GM03348 (cell line): ENCODE results near the gene TMEM267.
"Not testable (repeated sequence)": the region's sequence is repeated elsewhere in the genome, so short reads cannot be mapped to it uniquely, and the experiment has no call there.

Experiments used
- DNase-seq: peaks from one replicate; pipeline ENCODE4 v3.0.0; 2012; ENCODE audit warnings: low spot score

TMEM267 gene

GRCh38 chr5:43409809-43410271 is 73.8 kb downstream of the TMEM267 start:
- no peak for DNase-seq

GRCh38 chr5:43402524-43403066 is 81.1 kb downstream of the TMEM267 start:
- DNase-seq: not testable (repeated sequence)

- peak; percentile 30 for DNase-seq
Observed at GRCh38 chr5:43401827-43402226, 81.8 kb downstream of the TMEM267 start.

- DNase-seq: peak; percentile 53
Observed at GRCh38 chr5:43400082-43400481, 83.6 kb downstream of the TMEM267 start.

- DNase-seq: peak; percentile 70
Observed at GRCh38 chr5:43396762-43397304, 86.8 kb downstream of the TMEM267 start.
